GM12891 (cell line): Measurements from ENCODE around the gene CRYBA4.

Source experiments
- POLR2A ChIP-seq: IDR thresholded peaks from 2 replicates; pipeline ENCODE4 v1.6.1; 2011; ENCODE audit warnings: low read depth, low read length, control low read depth
- TAF1 ChIP-seq: IDR thresholded peaks from 2 replicates; pipeline ENCODE4 v1.6.1; 2011; ENCODE audit warnings: low read depth, low read length, control low read depth

DNA sequence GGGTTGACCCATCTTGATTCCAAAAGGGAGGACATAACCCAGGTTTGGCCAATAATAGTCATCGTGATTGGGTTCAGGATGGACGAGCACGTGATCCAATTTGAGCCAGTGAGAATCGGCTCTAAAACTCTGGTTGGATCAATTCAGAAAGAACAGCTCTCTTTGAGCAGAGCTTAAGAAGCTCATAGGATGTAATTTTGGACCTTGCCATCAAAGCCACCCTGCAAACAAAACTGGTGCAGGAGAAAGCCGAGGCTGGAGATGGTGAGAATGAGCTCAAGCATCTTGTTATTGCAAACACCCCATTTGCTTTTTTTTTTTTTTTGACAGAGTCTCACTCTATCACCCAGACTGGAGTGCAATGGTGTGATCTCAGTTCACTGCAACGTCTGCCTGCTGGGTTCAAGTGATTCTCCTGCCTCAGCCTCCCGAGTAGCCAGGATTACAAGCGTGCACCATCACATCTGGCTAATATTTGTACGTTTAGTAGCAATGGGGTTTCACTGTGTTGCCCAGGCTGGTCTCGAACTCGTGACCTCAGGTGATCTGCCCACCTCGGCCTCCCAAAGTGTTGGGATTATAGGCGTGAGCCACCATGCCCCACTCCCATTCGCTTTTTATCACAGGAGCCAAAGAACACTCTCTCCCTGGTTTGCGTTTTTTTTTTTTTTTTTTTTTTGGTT, 21.8 kb downstream of the CRYBA4 start:
- TF ChIP-seq POLR2A (no peak), TAF1 (no peak)
